HG02885 (cell line): ENCODE measurements around the gene CDKN2B-AS1.
A peak's percentile ranks its signal among the peaks of the same experiment; 100 is the strongest.

Source experiments
- ATAC-seq: cut with Tn5 transposase; IDR thresholded peaks from one replicate; pipeline ENCODE4 v1.9.1; 2021; ENCODE audit warnings: mild to moderate bottlenecking; ENCODE audit not compliant: unreplicated experiment, poor library complexity

The CDKN2B-AS1 gene

DNA sequence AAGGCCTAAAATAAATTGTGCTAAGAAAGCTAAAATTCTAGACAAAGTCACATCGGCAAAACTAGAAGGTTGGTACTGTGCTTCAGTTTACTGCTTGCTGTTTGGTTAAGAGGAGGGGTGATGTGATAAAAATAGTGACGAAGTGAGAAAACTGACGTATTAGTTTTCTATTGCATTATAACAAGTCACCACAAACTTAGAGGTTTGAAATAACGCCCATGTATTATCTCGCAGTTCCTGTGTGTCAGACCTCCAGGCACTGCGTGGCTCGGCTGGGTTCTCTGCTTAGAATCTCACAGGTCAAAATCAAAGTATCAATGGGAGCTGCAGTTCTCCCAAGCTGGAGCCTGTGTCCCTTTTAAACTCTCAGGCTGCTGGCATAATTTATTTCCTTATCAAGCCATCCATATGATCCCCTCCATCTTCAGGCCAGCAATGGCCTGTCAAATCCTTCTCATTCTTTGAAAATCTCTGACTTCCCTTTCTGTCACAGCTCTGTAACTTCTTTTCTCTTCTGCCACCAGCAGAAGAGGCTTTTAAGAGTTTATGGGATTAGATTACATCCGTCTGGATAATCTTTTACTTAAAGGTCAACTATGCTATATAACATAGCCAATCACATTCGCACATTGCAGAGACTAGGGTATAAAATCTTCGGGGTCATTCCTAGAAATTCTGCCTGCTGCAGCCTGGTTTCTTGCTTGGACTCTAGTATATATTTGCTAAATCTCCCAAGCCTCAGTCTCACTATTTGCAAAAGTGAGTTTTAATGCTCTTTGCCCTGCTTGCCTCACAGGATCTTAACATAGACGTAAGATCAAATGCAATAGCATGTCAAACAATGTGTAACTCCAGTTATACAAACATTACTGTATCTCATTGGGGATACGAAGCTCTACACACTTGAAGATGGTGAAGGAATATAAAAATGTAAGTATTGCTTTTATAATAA lies 118.6 kb downstream of the CDKN2B-AS1 start:
- no peak for ATAC-seq

DNA sequence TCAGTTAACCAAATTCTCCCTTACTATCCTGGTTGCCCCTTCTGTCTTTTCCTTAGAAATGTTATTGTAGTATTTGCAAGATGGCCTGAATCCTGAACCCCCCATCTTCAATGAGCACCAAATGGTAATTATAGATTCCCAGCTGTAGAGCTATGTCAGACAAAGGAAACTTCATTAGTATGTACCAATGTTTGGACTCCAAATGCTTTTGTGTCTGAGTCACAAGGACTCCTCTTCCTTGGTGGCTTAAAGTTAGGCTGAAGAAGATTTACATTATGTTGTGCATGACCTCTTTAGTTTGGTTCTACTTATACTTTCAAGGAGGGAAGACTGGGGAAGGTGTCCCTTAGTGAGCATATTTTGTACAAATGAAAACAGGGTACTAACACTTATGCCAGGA lies 120.4 kb downstream of the CDKN2B-AS1 start:
- ATAC-seq: no peak

DNA sequence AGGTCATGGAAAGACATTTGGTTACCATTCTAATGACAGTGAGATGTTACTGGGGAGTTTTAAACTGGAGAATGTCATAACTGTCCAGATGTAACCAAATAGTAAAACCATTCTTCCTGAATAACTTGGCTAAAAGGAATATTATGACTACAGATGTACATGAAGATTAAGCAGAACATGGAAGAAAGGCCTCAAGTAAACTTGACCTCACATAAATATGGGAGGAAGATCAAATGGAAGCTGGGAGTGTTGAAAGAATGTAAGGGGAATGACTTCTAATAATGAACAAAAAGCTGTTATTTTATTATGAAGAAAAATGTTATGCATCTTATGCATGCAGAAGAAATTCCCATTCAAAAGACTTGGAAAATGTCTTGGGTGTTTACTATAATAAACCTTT lies 122.2 kb downstream of the CDKN2B-AS1 start:
- ATAC-seq: no peak

GRCh38 chr9:22117511-22118384 lies 123.2 kb downstream of the CDKN2B-AS1 start:
- ATAC-seq: no peak

- ATAC-seq: no peak
Observed at GRCh38 chr9:22118810-22119521, 124.4 kb downstream of the CDKN2B-AS1 start.

GRCh38 chr9:22119522-22120158 lies 125.0 kb downstream of the CDKN2B-AS1 start:
- ATAC-seq: peak; percentile 78

DNA sequence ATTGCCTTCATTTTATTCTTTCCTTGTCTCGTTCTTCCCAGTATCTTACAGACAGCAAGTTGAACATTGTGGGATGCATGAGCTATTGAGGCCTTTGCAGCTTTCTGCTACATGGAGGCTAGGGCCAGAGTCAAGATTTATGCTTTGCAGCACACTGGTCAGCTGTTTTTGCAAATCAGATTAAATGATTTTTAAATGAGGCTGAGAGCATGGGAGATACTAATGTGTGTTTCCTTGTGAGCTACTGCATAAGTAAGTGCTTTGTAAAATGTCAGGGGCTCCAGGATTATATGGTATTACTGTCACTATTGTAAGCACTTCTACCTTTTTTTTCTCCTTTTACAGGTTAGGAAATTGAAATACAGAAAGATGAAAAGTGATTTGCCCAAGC lies 125.6 kb downstream of the CDKN2B-AS1 start:
- no peak for ATAC-seq

- no peak for ATAC-seq
Observed at GRCh38 chr9:22120595-22120994, 126.0 kb downstream of the CDKN2B-AS1 start.

DNA sequence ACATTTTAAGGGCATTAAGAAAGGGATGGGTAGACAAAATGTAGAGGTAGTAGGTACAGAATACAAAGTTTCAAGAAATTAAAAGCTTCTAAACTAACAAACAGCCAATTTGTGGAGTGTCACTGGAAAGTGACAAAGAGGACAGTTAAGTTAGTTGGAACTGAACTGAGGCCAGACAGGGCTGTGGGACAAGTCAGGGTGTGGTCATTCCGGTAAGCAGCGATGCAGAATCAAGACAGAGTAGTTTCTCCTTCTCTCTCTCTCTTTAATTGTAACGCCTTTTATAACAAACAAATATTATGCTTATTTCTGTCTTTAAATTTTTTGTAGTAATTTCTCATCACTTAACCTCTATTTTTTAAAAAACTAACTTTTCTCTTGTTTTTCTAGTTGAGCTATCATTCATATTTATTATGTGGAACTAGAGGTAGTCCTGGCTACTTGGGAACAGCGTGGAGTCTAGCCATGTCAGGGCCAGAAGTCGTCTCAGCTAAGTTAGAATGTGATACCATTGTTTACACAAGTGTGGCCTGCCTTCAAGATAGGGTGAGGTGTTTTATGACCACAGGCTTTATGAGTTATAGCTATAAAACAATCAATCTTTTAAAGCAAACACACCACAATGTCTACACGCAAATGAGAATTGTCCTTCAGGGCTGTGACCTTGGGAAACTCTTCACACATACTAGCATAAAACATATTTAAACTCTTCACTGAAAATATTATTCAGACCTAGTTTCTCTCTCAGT lies 129.8 kb downstream of the CDKN2B-AS1 start:
- no peak for ATAC-seq

DNA sequence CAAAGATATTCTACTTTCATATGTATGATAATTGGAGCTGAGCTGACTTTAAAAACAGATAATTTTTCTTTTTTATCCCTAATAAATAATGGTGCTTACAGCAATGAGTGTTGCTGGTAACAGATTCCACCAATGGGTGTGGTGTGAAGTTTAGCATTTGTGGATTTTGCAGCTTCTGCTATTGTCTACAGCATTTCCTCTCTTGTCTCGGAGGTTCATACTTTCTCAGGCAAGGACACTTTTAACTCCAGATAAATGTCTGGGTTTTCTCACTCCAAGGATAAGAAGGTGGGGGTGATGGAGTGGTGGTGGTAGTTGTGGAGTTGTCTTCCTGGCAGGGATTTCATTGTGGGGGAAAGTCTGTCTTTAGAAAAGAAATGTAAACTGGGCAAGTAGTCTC lies 134.5 kb downstream of the CDKN2B-AS1 start:
- no peak for ATAC-seq

DNA sequence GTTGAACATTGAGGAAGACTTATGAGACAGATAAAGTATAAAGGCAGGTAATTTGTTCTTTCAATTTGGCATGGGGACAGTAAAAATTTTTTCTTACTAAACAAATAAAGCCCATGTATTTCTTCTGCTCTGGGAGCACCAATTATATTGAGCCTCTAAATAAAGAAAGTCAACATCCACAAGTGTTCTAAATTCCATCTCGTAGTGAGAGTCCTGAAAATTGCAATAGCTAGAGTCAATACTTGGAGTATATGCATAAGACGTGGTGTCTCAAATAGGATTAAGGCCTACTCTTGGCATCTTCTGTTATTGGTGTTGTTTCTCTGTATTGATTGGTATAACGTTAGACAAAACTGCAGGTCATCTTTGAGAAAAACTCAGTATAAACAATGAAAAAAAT lies 135.0 kb downstream of the CDKN2B-AS1 start:
- no peak for ATAC-seq

GRCh38 chr9:22131817-22132216 lies 137.2 kb downstream of the CDKN2B-AS1 start:
- no peak for ATAC-seq

GRCh38 chr9:22134390-22134789 lies 139.8 kb downstream of the CDKN2B-AS1 start:
- no peak for ATAC-seq

- ATAC-seq: no peak
Observed at GRCh38 chr9:22136461-22137096, 142.0 kb downstream of the CDKN2B-AS1 start.

GRCh38 chr9:22138956-22139660 lies 144.5 kb downstream of the CDKN2B-AS1 start:
- no peak for ATAC-seq

GRCh38 chr9:22141908-22142307 lies 147.3 kb downstream of the CDKN2B-AS1 start:
- no peak for ATAC-seq

DNA sequence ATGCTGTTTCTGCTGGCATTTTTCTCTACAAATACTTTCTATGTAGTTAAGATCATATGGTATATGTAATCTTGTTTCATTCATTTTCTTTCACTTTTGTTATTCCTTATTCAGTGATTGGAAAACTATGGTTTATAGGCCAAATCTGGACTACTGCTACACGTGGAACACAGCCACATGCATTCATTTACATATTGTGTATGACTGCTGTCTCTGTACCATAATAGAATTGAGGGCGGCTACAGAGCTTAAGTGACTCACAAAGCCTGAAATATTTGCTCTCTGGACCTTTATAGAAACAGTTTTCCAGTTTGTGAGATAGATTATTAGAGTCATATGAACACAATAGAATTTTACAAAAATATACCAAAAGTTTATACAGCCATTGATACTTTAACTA lies 148.1 kb downstream of the CDKN2B-AS1 start:
- ATAC-seq: no peak
